Parathyroid adenoma (tissue), 2 donors: ENCODE data around the gene GIMD1.
"Not testable (repeated sequence)": the region's sequence is repeated elsewhere in the genome, so short reads cannot be mapped to it uniquely, and the experiment has no call there.

Source experiments
- H2AFZ ChIP-seq: fragments of 300-600 bp; sonication (generic); one replicate; pipeline ENCODE4 v1.7.0; 2017; ENCODE audit warnings: antibody characterized with exemption, mild to moderate bottlenecking
- H3K27ac ChIP-seq: fragments of 300-600 bp; sonication (generic); one replicate; pipeline ENCODE4 v1.7.0; 2017
- H3K27me3 ChIP-seq: fragments of 300-600 bp; sonication (generic); one replicate; pipeline ENCODE4 v1.7.0; 2017; ENCODE audit warnings: low read length; ENCODE audit not compliant: control insufficient read depth, insufficient read depth
- H3K36me3 ChIP-seq: fragments of 300-600 bp; sonication (generic); one replicate; pipeline ENCODE4 v1.7.0; 2017; ENCODE audit warnings: low read length; ENCODE audit not compliant: control insufficient read depth, insufficient read depth
- H3K4me1 ChIP-seq: fragments of 300-600 bp; sonication (generic); one replicate; pipeline ENCODE4 v1.7.0; 2017; ENCODE audit warnings: control low read depth
- H3K4me2 ChIP-seq: fragments of 300-600 bp; sonication (generic); one replicate; pipeline ENCODE4 v1.7.0; 2017; ENCODE audit warnings: low read length
- H3K4me3 ChIP-seq: fragments of 300-600 bp; sonication (generic); one replicate; pipeline ENCODE4 v1.7.0; 2017; ENCODE audit warnings: low read depth, low read length
- H3K79me2 ChIP-seq: fragments of 300-600 bp; sonication (generic); one replicate; pipeline ENCODE4 v1.7.0; 2017; ENCODE audit warnings: control low read depth
- H3K9ac ChIP-seq: fragments of 300-600 bp; sonication (generic); one replicate; pipeline ENCODE4 v1.7.0; 2017; ENCODE audit warnings: mild to moderate bottlenecking
- H3K9me3 ChIP-seq: fragments of 300-600 bp; sonication (generic); one replicate; pipeline ENCODE4 v1.7.0; 2017; ENCODE audit warnings: low read length; ENCODE audit not compliant: control insufficient read depth
- TF ChIP-seq, protein P1 (sequence below): fragments of 300-600 bp; sonication (generic); IDR thresholded peaks from one replicate; pipeline ENCODE4 v1.7.0; 2017; ENCODE audit warnings: antibody characterized with exemption, mild to moderate bottlenecking
- donor health status: primary hyperparathyroidism.

GIMD1 gene

DNA sequence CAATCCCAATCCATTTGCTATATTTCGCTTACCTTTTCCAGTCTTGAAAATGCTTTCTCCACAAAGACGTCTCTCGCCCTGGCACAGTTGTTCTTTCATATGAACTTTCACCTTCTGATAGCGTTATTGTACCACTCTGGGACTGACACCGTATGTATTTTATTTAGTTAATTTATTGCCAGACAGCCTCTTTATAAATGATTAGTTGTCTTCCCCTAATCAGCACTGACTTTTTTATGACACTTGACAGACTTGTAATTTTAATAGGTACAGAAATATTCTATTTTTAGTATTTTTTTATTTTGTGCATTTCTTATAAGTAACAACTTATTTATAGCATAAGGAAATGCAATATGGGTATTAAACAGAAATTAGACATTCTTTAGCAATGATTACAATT, at the start of gene GIMD1:
Gene GIMD1 (minus strand): TSS at position 101 of the 400 bp plus-strand sequence. CDS start 1,343 bp downstream, outside the sequence.
- Histone ChIP-seq H3K27ac (no peak within 1 kb of the TSS), H3K36me3 (no peaks in the 10 kb centered on the region), H3K79me2 (no peaks in the 10 kb centered on the region), H3K9ac (no peak within 1 kb of the TSS), H3K4me1 (no peaks in the 10 kb centered on the region), H3K4me2 (no peak within 1 kb of the TSS), H3K9me3 (no peaks in the 10 kb centered on the region), H3K27me3 (no peaks in the 10 kb centered on the region), H3K4me3 (no peak within 1 kb of the TSS), H2AFZ (no peak within 1 kb of the TSS)
- TF ChIP-seq, protein P1, sequence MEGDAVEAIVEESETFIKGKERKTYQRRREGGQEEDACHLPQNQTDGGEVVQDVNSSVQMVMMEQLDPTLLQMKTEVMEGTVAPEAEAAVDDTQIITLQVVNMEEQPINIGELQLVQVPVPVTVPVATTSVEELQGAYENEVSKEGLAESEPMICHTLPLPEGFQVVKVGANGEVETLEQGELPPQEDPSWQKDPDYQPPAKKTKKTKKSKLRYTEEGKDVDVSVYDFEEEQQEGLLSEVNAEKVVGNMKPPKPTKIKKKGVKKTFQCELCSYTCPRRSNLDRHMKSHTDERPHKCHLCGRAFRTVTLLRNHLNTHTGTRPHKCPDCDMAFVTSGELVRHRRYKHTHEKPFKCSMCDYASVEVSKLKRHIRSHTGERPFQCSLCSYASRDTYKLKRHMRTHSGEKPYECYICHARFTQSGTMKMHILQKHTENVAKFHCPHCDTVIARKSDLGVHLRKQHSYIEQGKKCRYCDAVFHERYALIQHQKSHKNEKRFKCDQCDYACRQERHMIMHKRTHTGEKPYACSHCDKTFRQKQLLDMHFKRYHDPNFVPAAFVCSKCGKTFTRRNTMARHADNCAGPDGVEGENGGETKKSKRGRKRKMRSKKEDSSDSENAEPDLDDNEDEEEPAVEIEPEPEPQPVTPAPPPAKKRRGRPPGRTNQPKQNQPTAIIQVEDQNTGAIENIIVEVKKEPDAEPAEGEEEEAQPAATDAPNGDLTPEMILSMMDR = no peak

DNA sequence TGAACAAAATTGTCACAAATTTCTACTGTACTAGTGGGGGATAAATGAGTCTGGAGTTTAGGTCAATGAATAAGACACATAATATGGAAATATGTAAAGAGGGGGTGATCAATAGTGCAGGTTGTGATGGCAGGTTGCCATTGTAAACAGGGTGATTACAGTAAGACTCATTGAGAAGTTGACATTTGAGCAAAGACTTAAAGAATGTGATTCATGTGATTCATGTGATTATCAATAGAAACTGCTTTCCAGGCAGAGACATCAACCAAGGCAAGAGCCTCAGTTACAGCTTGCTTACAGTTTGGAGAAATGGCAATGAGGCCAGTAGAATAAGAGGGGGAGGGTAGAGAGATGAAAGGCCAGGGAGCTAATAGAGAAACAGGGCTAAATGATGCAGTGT, 45.8 kb upstream of the GIMD1 start:
- no peak overlapping the region for H2AFZ ChIP-seq
- H3K27ac ChIP-seq = no peak overlapping the region

DNA sequence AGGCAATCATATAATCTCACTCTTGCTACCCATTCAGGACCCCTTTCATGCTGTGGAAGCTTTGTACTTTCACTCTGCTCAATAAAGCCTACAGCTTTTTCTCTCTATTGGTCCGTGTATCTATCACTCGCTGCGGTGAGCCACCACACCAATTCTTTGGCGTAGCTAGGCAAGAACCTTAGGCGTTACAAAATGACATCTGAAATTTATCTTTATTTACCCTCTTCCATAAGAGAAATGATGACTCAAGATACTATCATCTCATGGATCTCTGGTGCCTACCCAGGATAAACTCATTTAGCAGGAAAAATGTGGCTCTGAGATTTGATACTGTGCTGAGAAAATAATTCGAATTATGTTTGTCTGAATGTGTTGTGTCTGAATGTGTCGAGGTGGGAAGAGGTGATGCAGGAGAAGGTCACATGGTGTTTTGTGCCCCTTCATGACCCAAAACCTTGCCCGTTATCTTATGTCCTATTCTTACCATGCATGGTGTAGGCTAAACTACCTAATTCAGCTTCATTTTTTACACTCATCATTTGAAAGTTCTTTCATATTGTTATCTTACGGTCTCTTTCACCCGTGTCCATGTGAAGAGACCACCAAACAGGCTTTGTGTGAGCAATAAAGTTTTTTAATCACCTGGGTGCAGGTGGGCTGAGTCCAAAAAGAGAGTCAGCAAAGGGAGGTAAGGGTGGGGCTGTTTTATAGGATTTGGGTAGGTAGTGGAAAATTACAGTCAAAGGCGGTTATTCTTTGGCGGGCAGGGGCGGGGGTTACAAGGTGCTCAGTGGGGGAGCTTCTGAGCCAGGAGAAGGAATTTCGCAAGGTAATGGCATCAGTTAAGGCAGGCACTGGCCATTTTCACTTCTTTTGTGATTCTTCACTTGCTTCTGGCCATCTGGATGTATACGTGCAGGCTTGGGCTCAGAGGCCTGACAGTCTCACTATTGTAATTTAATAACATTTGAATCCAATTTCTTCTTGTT, 41.6 kb upstream of the GIMD1 start:
- no peaks in the 10 kb centered on the region for H3K27me3 ChIP-seq
- no peak overlapping the region for H3K4me3 ChIP-seq
- H3K9ac ChIP-seq = no peak overlapping the region
- TF ChIP-seq, protein P1 = no peak
- H3K36me3 ChIP-seq = no peaks in the 10 kb centered on the region
- H2AFZ ChIP-seq = no peak overlapping the region
- H3K4me1 ChIP-seq = no peaks in the 10 kb centered on the region
- H3K27ac ChIP-seq = no peak overlapping the region
- H3K4me2 ChIP-seq = no peak overlapping the region
- no peaks in the 10 kb centered on the region for H3K9me3 ChIP-seq
- H3K79me2 ChIP-seq = no peaks in the 10 kb centered on the region

More for the DNA sequence above, 45.8 kb upstream of the GIMD1 start:
- no peaks in the 10 kb centered on the region for H3K9me3 ChIP-seq
- no peak overlapping the region for H3K9ac ChIP-seq
- H3K79me2 ChIP-seq = no peaks in the 10 kb centered on the region
- no peaks in the 10 kb centered on the region for H3K36me3 ChIP-seq
- no peaks in the 10 kb centered on the region for H3K27me3 ChIP-seq
- H3K4me1 ChIP-seq = no peaks in the 10 kb centered on the region
- no peak overlapping the region for H3K4me3 ChIP-seq
- TF ChIP-seq, protein P1 = no peak
- H3K4me2 ChIP-seq = no peak overlapping the region

DNA sequence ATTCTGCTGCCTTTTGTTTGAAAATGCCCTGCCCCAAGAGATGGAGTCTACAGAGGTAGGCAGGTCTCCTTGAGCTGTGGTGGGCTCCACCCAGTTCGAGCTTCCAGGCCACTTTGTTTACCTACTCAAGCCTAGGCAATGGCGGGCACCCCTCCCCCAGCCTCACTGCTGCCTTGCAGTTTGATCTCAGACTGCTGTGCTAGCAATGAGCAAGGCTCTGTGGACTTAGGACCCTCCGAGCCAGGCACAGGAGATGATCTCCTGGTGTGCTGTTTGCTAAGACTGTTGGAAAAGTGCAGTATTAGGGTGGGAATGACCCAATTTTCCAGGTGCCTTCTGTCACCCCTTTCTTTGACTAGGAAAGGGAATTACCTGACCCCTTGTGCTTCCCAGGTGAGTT, 39.4 kb upstream of the GIMD1 start:
- not testable (repeated sequence) for H3K9me3 ChIP-seq, H3K9ac ChIP-seq, H3K4me1 ChIP-seq, H3K27me3 ChIP-seq, H3K79me2 ChIP-seq, H2AFZ ChIP-seq, H3K4me3 ChIP-seq, H3K4me2 ChIP-seq, H3K36me3 ChIP-seq, H3K27ac ChIP-seq

DNA sequence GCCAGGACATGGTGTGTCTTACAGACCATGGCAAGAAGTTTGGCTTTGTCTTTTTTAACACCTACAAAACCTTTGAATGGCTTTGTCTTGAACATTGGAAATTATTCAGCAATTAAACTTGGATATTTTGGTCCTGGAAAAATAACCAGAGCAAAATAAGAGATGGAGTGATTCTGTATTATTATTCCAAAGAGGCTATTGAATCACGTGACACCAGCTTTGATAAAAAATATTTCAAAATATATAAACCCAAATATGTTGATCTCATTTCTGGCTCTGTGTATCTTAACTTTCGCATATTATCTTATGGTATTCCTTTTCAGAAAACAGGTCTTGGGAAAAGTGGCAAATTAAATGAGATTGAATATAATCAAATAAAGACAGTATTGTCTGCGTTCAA, 32.6 kb upstream of the GIMD1 start:
- Histone ChIP-seq H3K4me2 (no peak overlapping the region), H3K9me3 (no peaks in the 10 kb centered on the region), H3K27me3 (no peaks in the 10 kb centered on the region), H3K36me3 (no peaks in the 10 kb centered on the region), H3K4me3 (no peak overlapping the region), H3K4me1 (no peaks in the 10 kb centered on the region), H3K9ac (no peak overlapping the region), H2AFZ (no peak overlapping the region), H3K27ac (no peak overlapping the region), H3K79me2 (no peaks in the 10 kb centered on the region)
- TF ChIP-seq, protein P1 = no peak

DNA sequence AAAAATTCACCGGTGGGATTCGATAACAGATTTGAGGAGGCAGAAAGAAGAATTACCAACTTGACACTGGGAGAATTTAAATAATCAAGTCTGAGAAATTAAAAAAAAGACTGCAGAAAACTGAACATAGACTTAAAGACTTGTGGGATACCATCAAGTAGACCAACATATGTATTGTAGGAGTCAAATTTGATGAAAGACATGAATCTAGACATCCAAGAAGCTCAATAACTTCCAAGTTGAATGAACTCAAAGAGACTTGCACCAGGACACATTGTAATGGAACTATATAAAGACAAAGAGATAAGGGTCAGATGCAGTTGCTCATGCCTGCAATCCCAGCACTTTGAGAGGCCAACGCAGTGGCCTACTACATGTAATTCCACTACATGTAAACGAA, 30.3 kb upstream of the GIMD1 start:
- H3K79me2 ChIP-seq, H3K9ac ChIP-seq, H3K4me2 ChIP-seq, H3K4me3 ChIP-seq, H3K9me3 ChIP-seq, H3K27me3 ChIP-seq, H3K27ac ChIP-seq, H3K4me1 ChIP-seq, H2AFZ ChIP-seq, H3K36me3 ChIP-seq: not testable (repeated sequence)
